Hepatocyte (in vitro differentiated cells): ENCODE results near the gene PKNOX2. TPM values are rescaled to one million over a fixed set of nuclear protein-coding genes. Genes with fewer than 3 reads are reported as not detected.

Experiments
- DNase-seq: peaks from one replicate; pipeline ENCODE4 v3.0.0-alpha.2; 2016; ENCODE audit warnings: low spot score
- H2AFZ ChIP-seq: fragments of 200-600 bp; sonication (generic); 2 replicates; pipeline ENCODE4 v1.6.0; 2016; ENCODE audit warnings: antibody characterized with exemption, mild to moderate bottlenecking
- H3K27ac ChIP-seq: fragments of 200-600 bp; sonication (generic); 2 replicates; pipeline ENCODE4 v1.5.1; 2016; ENCODE audit warnings: mild to moderate bottlenecking
- H3K27me3 ChIP-seq: fragments of 200-600 bp; sonication (generic); 2 replicates; pipeline ENCODE4 v1.6.1; 2016
- H3K36me3 ChIP-seq: fragments of 200-600 bp; sonication (generic); replicated peaks from 2 replicates; pipeline ENCODE4 v1.5.1; 2016; ENCODE audit warnings: low read depth; ENCODE audit not compliant: insufficient read depth
- H3K4me1 ChIP-seq: fragments of 200-600 bp; sonication (generic); 2 replicates; pipeline ENCODE4 v1.5.1; 2016; ENCODE audit warnings: mild to moderate bottlenecking, moderate library complexity; ENCODE audit not compliant: insufficient read depth
- H3K4me2 ChIP-seq: fragments of 200-600 bp; sonication (generic); 2 replicates; pipeline ENCODE4 v1.6.0; 2016
- H3K4me3 ChIP-seq: fragments of 200-600 bp; sonication (generic); 2 replicates; pipeline ENCODE4 v1.5.1; 2016; ENCODE audit warnings: mild to moderate bottlenecking
- H3K79me2 ChIP-seq: fragments of 200-600 bp; sonication (generic); 2 replicates; pipeline ENCODE4 v1.6.0; 2017; ENCODE audit warnings: mild to moderate bottlenecking
- H3K9me2 ChIP-seq: fragments of 200-600 bp; sonication (generic); replicated peaks from 2 replicates; pipeline ENCODE4 v1.6.0; 2017; ENCODE audit warnings: mild to moderate bottlenecking; ENCODE audit not compliant: insufficient read depth
- H3K9me3 ChIP-seq: fragments of 200-600 bp; sonication (generic); 2 replicates; pipeline ENCODE4 v1.5.1; 2016; ENCODE audit warnings: low read depth, mild to moderate bottlenecking
- H4K20me1 ChIP-seq: fragments of 200-600 bp; sonication (generic); 2 replicates; pipeline ENCODE4 v1.6.0; 2016; ENCODE audit warnings: mild to moderate bottlenecking; ENCODE audit not compliant: insufficient read depth, poor library complexity, severe bottlenecking
- EZH2 ChIP-seq: fragments of 200-600 bp; sonication (generic); IDR thresholded peaks from 2 replicates; pipeline ENCODE4 v1.6.1; 2016; ENCODE audit warnings: antibody characterized with exemption, mild to moderate bottlenecking, borderline replicate concordance
- EZH2phosphoT487 ChIP-seq: fragments of 200-600 bp; sonication (generic); IDR thresholded peaks from one replicate; pipeline ENCODE4 v1.6.1; 2018; ENCODE audit warnings: antibody characterized with exemption, mild to moderate bottlenecking, low read depth, moderate library complexity; ENCODE audit not compliant: unreplicated experiment, severe bottlenecking
- WGBS: methylation state at CpG from one replicate; pipeline ENCODE4 v1.1.6; 2016; ENCODE audit warnings: low lambda C conversion rate; ENCODE audit errors: missing lambda C conversion rate; 5-methylcytosine and 5-hydroxymethylcytosine counted together
- polyA plus RNA-seq: library from polyadenylated mRNA; unstranded; fragments of >200 nt; fragmentation: Nextera tagmentation; extraction: Ambion mirVana; gene quantifications from 2 replicates; pipeline ENCODE4 v1.2.1, GENCODE V29; 2016
- total RNA-seq: library from RNA; depleted of rRNA; stranded (reverse); fragments of >200 nt; gene quantifications from 2 replicates; pipeline ENCODE4 v1.2.3, GENCODE V29; 2014
- TF ChIP-seq, protein P1 (sequence below): fragments of 200-600 bp; sonication (generic); IDR thresholded peaks from 2 replicates; pipeline ENCODE4 v1.5.1; 2016; ENCODE audit warnings: antibody characterized with exemption, mild to moderate bottlenecking; ENCODE audit not compliant: poor library complexity

Gene PKNOX2
- total and polyA plus RNA-seq, 2 experiments from 2014 or later: 3.0 to 3.1 TPM

DNA sequence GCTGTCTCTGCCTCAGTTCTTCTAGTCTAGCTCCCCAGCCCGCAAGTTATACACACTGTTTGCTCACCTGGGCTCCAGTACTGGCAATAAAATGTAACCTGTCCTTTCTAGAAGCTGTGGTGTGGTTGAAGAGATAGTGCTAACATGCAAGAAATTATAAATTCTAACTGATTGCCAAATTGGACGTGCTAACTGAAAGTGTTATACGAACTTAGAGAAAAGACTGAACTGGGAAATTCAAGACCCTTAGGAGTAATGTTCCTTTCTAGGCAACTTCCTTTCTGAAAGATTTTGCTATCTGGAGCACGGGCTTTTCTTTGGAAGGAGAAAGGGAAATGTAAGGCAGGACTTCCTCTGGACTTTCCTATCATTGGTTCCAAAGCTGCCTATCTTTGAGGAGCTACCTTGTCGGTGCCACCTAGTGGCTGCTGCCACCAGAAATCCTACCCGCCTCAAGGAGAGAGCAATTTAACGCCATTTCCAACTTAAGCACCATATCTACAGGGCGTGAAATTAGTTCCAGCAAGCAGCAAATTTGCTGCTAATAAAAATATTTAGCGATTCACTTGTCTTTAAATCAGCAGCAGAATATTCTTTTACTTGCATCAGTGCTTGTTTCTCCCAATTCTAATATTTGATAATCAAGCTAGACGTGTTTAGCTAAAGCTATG is 40.5 kb upstream of the PKNOX2 start:
- H3K9me3 ChIP-seq: no peaks in the 10 kb centered on the region
- H3K27me3 ChIP-seq: peaks cover 10% of the 10 kb centered on the region
- peak overlapping the region; percentile 24 for H3K27ac ChIP-seq
- TF ChIP-seq EZH2 (no peak), EZH2phosphoT487 (no peak)
- TF ChIP-seq, protein P1, sequence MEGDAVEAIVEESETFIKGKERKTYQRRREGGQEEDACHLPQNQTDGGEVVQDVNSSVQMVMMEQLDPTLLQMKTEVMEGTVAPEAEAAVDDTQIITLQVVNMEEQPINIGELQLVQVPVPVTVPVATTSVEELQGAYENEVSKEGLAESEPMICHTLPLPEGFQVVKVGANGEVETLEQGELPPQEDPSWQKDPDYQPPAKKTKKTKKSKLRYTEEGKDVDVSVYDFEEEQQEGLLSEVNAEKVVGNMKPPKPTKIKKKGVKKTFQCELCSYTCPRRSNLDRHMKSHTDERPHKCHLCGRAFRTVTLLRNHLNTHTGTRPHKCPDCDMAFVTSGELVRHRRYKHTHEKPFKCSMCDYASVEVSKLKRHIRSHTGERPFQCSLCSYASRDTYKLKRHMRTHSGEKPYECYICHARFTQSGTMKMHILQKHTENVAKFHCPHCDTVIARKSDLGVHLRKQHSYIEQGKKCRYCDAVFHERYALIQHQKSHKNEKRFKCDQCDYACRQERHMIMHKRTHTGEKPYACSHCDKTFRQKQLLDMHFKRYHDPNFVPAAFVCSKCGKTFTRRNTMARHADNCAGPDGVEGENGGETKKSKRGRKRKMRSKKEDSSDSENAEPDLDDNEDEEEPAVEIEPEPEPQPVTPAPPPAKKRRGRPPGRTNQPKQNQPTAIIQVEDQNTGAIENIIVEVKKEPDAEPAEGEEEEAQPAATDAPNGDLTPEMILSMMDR: peak; percentile 44
- H3K9me2 ChIP-seq: no peaks in the 10 kb centered on the region
- no peaks in the 10 kb centered on the region for H3K36me3 ChIP-seq
- 66% methylated on average over 10 of the region's 10 CpGs for WGBS
- DNase-seq: peak; percentile 61
- H3K79me2 ChIP-seq: no peaks in the 10 kb centered on the region
- H3K4me2 ChIP-seq: peak overlapping the region; percentile 50
- no peaks in the 10 kb centered on the region for H3K4me1 ChIP-seq
- no peaks in the 10 kb centered on the region for H4K20me1 ChIP-seq
- peak overlapping the region; percentile 51 for H2AFZ ChIP-seq
- no peak overlapping the region for H3K4me3 ChIP-seq

DNA sequence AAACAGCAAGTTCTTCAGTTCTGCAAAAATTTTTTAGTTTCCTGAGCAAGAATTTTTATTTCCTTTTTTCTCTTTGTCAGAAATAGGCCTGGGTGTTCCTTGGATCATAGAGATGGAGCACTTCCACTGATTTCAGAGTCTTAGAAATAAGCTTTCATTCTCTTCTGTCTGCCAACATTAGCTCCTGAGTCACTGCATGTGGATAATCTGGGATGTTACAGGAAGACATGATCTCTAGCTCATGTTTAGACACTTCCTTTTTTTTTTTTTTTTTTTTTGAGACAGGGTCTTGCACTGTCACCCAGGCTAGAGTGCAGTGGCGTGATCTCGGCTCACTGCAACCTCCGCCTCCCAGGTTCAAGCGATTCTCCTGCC is 39.9 kb upstream of the PKNOX2 start:
- Histone ChIP-seq H3K36me3 (no peaks in the 10 kb centered on the region), H2AFZ (no peak overlapping the region), H3K4me2 (no peak overlapping the region), H4K20me1 (no peaks in the 10 kb centered on the region), H3K79me2 (no peaks in the 10 kb centered on the region), H3K9me2 (no peaks in the 10 kb centered on the region), H3K4me3 (no peak overlapping the region), H3K27ac (no peak overlapping the region), H3K9me3 (no peaks in the 10 kb centered on the region), H3K27me3 (peaks cover 10% of the 10 kb centered on the region), H3K4me1 (peaks cover 2% of the 10 kb centered on the region)
- TF ChIP-seq, protein P1: no peak
- TF ChIP-seq EZH2 (no peak), EZH2phosphoT487 (no peak)
- no peak for DNase-seq
- WGBS: 90% methylated on average over 4 of the region's 4 CpGs

DNA sequence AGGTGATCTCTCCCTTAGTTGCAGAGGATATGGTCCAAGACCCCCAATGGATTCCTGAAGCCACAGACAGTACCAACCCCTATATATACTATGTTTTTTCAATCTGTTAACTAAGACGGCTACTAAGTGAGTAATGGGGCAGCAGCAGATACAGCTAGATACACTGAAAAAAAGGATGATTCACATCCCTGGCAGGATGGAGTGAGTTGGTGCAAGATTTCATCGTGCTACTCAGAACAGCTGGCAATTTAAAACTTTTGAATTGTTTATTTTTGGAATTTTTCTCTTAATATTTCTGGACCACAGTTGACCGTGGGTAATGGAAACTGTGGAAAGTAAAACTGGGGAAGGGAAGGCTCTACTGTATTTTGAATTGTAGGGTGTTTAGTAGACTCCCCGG is 36.1 kb upstream of the PKNOX2 start:
- H3K4me2 ChIP-seq: no peak overlapping the region
- no peak overlapping the region for H3K27ac ChIP-seq
- WGBS: 82% methylated on average over 4 of the region's 4 CpGs
- H3K4me1 ChIP-seq: peaks cover 2% of the 10 kb centered on the region
- no peak for DNase-seq
- peaks cover 10% of the 10 kb centered on the region for H3K27me3 ChIP-seq
- H3K36me3 ChIP-seq: no peaks in the 10 kb centered on the region
- H3K4me3 ChIP-seq: no peak overlapping the region
- no peaks in the 10 kb centered on the region for H3K9me2 ChIP-seq
- TF ChIP-seq, protein P1: no peak
- TF ChIP-seq EZH2 (no peak), EZH2phosphoT487 (no peak)
- no peak overlapping the region for H2AFZ ChIP-seq
- H3K79me2 ChIP-seq: no peaks in the 10 kb centered on the region
- no peaks in the 10 kb centered on the region for H3K9me3 ChIP-seq
- H4K20me1 ChIP-seq: no peaks in the 10 kb centered on the region
